ENCODE results near the gene CD68.
A peak's percentile ranks its signal among the peaks of the same experiment; 100 is the strongest.
"Not testable (repeated sequence)": the region's sequence is repeated elsewhere in the genome, so short reads cannot be mapped to it uniquely, and the experiment has no call there.

CD68 gene

GRCh38 chr17:7580604-7581575, 1.5 kb downstream of the CD68 start:
- no peak for DNase-seq (ENCODE audit: low spot score)

GRCh38 chr17:7582396-7583252, 3.2 kb downstream of the CD68 start:
- no peak for DNase-seq (ENCODE audit: low spot score)

- DNase-seq (ENCODE audit: low spot score): peak; percentile 96
These were observed 4.0 kb downstream of the CD68 start, which contains the start of gene MPDU1 for GRCh38 chr17:7583253-7584109. Gene MPDU1 (plus strand): TSS chr17:7583852. CDS start chr17:7583863, 11 bp downstream.

GRCh38 chr17:7586673-7587419, 7.4 kb downstream of the CD68 start:
- DNase-seq (ENCODE audit: low spot score): no peak

GRCh38 chr17:7587420-7588151, 8.1 kb downstream of the CD68 start:
- DNase-seq (ENCODE audit: low spot score): no peak

- DNase-seq (ENCODE audit: low spot score): no peak
These were observed 9.2 kb downstream of the CD68 start for GRCh38 chr17:7588553-7589203.

GRCh38 chr17:7589204-7589868, 9.9 kb downstream of the CD68 start:
- peak; percentile 81 for DNase-seq (ENCODE audit: low spot score)

GRCh38 chr17:7589891-7590691, 10.7 kb downstream of the CD68 start, which contains the start of gene SOX15:
Gene SOX15 (minus strand): TSS chr17:7590094. CDS start chr17:7589676, 418 bp downstream.
- no peak for DNase-seq (ENCODE audit: low spot score)

GRCh38 chr17:7590743-7591142, 11.3 kb downstream of the CD68 start:
- DNase-seq (ENCODE audit: low spot score): no peak

- no peak for DNase-seq (ENCODE audit: low spot score)
These were observed 12.2 kb downstream of the CD68 start for GRCh38 chr17:7591596-7591995.

GRCh38 chr17:7592422-7593021, 13.1 kb downstream of the CD68 start:
- no peak for DNase-seq (ENCODE audit: low spot score)

- no peak for DNase-seq (ENCODE audit: low spot score)
These were observed 13.9 kb downstream of the CD68 start for GRCh38 chr17:7593296-7593695.

GRCh38 chr17:7597561-7597960, 18.1 kb downstream of the CD68 start:
- DNase-seq (ENCODE audit: low spot score): not testable (repeated sequence)

- DNase-seq (ENCODE audit: low spot score): no peak
These were observed 26.8 kb downstream of the CD68 start for GRCh38 chr17:7606280-7606679.

GRCh38 chr17:7610641-7611040, 31.2 kb downstream of the CD68 start:
- no peak for DNase-seq (ENCODE audit: low spot score)

GRCh38 chr17:7611635-7612293, 32.3 kb downstream of the CD68 start:
- DNase-seq (ENCODE audit: low spot score): no peak

- no peak for DNase-seq (ENCODE audit: low spot score)
These were observed 32.8 kb downstream of the CD68 start for GRCh38 chr17:7612294-7612640.
